HepG2 (cell line): ENCODE data around the gene COL4A3. TPM values are rescaled to one million over a fixed set of nuclear protein-coding genes. Genes with fewer than 3 reads are reported as not detected.

Experiments used
- CHCHD3 ChIP-seq: sonication (generic); formaldehyde crosslinking; IDR thresholded peaks from 2 replicates; pipeline ENCODE4 v1.8.0; 2022; ENCODE audit warnings: mild to moderate bottlenecking, missing genetic modification reagents, moderate library complexity
- HDAC1 ChIP-seq: sonication (generic); formaldehyde crosslinking; IDR thresholded peaks from 2 replicates; pipeline ENCODE4 v1.5.1; 2020; ENCODE audit warnings: mild to moderate bottlenecking, missing genetic modification reagents
- KLF15 ChIP-seq: sonication (generic); formaldehyde crosslinking; IDR thresholded peaks from 2 replicates; pipeline ENCODE4 v1.8.1; 2023; ENCODE audit warnings: borderline replicate concordance, mild to moderate bottlenecking, inconsistent platforms, missing genetic modification reagents, mixed read lengths
- NKX3-1 ChIP-seq: sonication (generic); formaldehyde crosslinking; IDR thresholded peaks from 2 replicates; pipeline ENCODE4 v1.5.0; 2020; ENCODE audit warnings: missing genetic modification reagents
- SALL1 ChIP-seq: sonication (generic); formaldehyde crosslinking; IDR thresholded peaks from 2 replicates; pipeline ENCODE4 v1.8.0; 2022; ENCODE audit warnings: mild to moderate bottlenecking, missing genetic modification reagents
- SMAD9 ChIP-seq: sonication (generic); formaldehyde crosslinking; IDR thresholded peaks from 2 replicates; pipeline ENCODE4 v1.5.1; 2020; ENCODE audit warnings: mild to moderate bottlenecking, missing genetic modification reagents
- TBX3 ChIP-seq: fragments of 450-650 bp; IDR thresholded peaks from 2 replicates; pipeline ENCODE4 v1.6.1; 2017; ENCODE audit warnings: antibody characterized with exemption, mild to moderate bottlenecking, inconsistent platforms, borderline replicate concordance
- ZBTB21 ChIP-seq: sonication (generic); formaldehyde crosslinking; IDR thresholded peaks from 2 replicates; pipeline ENCODE4 v1.4.0; 2020; ENCODE audit warnings: missing genetic modification reagents
- ZMAT3 ChIP-seq: sonication (generic); formaldehyde crosslinking; conservative IDR thresholded peaks from 2 replicates; pipeline ENCODE4 v1.7.0; 2021; ENCODE audit warnings: missing genetic modification reagents
- ZNF326 ChIP-seq: sonication (generic); formaldehyde crosslinking; IDR thresholded peaks from 2 replicates; pipeline ENCODE4 v1.4.0; 2020; ENCODE audit warnings: missing genetic modification reagents, borderline replicate concordance
- ZNF484 ChIP-seq: sonication (generic); formaldehyde crosslinking; IDR thresholded peaks from 2 replicates; pipeline ENCODE4 v1.5.1; 2020; ENCODE audit warnings: mild to moderate bottlenecking, low read depth, missing genetic modification reagents, borderline replicate concordance
- ZNF670 ChIP-seq: sonication (generic); formaldehyde crosslinking; IDR thresholded peaks from 2 replicates; pipeline ENCODE4 v1.8.0; 2022; ENCODE audit warnings: mild to moderate bottlenecking, missing genetic modification reagents, borderline replicate concordance
- ZNF737 ChIP-seq: sonication (generic); formaldehyde crosslinking; IDR thresholded peaks from 2 replicates; pipeline ENCODE4 v1.5.0; 2020; ENCODE audit warnings: missing genetic modification reagents, mild to moderate bottlenecking, borderline replicate concordance
- ZNF850 ChIP-seq: sonication (generic); formaldehyde crosslinking; conservative IDR thresholded peaks from 2 replicates; pipeline ENCODE4 v1.9.0; 2021; ENCODE audit warnings: mild to moderate bottlenecking, missing genetic modification reagents
- polyA plus RNA-seq, 8 experiments: library from polyadenylated mRNA; depleted of rRNA in 3 of 8; stranded (reverse) in 7 of 8; unstranded in 1 of 8; fragments of >200 nt; fragmentation: Illumina TruSeq in 4 of 8; extraction: Trizol in 4 of 8; gene quantifications; 2 replicates each; pipeline versions ENCODE4 v1.2.1 to v1.2.3, GENCODE V29; 2011 to 2016; ENCODE audit warnings: low read depth in 4 of 8, missing spikeins in 1 of 8, mixed read lengths in 1 of 8; ENCODE audit not compliant: insufficient read depth in 1 of 8
- total RNA-seq, 5 experiments: library from RNA; depleted of rRNA; stranded (reverse); fragments of >200 nt; fragmentation: Illumina TruSeq; extraction: Trizol; gene quantifications; 2 replicates each; pipeline ENCODE4 v1.2.3, GENCODE V29; 2016; ENCODE audit warnings: low read depth in 1 of 5
- TF ChIP-seq, protein P1 (sequence below): IDR thresholded peaks from 2 replicates; pipeline ENCODE4 v1.6.1; 2016; ENCODE audit warnings: low read depth, missing genetic modification reagents, missing compliant biosample characterization
- TF ChIP-seq, protein P2 (sequence below): sonication (generic); formaldehyde crosslinking; IDR thresholded peaks from 2 replicates; pipeline ENCODE4 v1.8.1; 2023; ENCODE audit warnings: mild to moderate bottlenecking, inconsistent platforms, moderate library complexity, missing genetic modification reagents, borderline replicate concordance
- TF ChIP-seq, protein P3 (sequence below): sonication (generic); formaldehyde crosslinking; IDR thresholded peaks from 2 replicates; pipeline ENCODE4 v1.4.0; 2020; ENCODE audit warnings: missing genetic modification reagents

The COL4A3 gene
- total and polyA plus RNA-seq, 2 of the 13 experiments (the other 11 are each of a cell fraction or from before 2014, with no cell fraction given) = 0.02 TPM; not detected in 1

DNA sequence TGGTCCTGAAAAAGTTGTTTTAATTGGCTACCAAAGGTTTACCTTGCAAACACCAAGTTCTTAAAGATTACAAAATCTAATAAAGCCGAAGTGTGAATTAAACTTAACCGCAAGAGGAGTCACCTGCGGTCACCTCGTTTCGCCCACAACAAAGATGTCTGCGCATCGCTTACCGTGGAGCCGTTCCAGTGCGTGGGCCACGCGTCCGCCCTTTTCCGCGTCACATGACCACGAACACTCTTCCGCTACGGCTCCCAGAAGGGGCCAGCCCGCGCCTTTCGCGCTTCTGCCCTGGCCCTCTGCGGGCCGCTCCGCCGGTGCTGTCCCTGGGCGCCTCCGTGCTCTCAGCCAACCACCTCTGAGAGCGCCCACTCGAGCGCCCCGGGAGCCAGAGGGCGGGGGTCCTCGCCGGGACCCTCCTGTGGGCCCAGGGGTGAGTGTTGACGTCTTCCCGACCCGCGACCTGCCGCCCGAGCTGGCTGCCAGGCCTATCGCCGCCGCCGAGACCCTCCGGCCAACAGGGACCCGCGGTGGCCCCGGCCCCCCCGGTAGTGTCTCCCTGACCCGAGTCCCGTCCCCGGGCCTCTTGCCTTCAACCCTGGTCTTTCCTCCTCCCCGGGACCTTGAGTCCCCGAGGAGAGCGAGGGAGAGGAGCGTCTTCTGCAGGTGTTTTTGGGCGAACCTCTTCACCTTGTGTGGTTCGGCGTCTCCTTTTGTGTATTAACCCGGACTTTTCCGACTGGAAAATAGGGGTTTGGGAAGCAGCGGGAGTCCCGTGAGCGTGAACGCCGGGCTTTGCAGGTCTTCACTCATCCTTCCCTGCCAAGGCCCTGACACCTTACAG is 160.8 kb downstream of the COL4A3 start, which contains the start of gene MFF (continued):
- TF ChIP-seq ZNF850 = no peak
- peak; percentile 98 for TF ChIP-seq NKX3-1 (CRISPR knock-in tag)
- TF ChIP-seq, protein P1, sequence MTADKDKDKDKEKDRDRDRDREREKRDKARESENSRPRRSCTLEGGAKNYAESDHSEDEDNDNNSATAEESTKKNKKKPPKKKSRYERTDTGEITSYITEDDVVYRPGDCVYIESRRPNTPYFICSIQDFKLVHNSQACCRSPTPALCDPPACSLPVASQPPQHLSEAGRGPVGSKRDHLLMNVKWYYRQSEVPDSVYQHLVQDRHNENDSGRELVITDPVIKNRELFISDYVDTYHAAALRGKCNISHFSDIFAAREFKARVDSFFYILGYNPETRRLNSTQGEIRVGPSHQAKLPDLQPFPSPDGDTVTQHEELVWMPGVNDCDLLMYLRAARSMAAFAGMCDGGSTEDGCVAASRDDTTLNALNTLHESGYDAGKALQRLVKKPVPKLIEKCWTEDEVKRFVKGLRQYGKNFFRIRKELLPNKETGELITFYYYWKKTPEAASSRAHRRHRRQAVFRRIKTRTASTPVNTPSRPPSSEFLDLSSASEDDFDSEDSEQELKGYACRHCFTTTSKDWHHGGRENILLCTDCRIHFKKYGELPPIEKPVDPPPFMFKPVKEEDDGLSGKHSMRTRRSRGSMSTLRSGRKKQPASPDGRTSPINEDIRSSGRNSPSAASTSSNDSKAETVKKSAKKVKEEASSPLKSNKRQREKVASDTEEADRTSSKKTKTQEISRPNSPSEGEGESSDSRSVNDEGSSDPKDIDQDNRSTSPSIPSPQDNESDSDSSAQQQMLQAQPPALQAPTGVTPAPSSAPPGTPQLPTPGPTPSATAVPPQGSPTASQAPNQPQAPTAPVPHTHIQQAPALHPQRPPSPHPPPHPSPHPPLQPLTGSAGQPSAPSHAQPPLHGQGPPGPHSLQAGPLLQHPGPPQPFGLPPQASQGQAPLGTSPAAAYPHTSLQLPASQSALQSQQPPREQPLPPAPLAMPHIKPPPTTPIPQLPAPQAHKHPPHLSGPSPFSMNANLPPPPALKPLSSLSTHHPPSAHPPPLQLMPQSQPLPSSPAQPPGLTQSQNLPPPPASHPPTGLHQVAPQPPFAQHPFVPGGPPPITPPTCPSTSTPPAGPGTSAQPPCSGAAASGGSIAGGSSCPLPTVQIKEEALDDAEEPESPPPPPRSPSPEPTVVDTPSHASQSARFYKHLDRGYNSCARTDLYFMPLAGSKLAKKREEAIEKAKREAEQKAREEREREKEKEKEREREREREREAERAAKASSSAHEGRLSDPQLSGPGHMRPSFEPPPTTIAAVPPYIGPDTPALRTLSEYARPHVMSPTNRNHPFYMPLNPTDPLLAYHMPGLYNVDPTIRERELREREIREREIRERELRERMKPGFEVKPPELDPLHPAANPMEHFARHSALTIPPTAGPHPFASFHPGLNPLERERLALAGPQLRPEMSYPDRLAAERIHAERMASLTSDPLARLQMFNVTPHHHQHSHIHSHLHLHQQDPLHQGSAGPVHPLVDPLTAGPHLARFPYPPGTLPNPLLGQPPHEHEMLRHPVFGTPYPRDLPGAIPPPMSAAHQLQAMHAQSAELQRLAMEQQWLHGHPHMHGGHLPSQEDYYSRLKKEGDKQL (CRISPR knock-in tag) = peak; percentile 72
- TF ChIP-seq ZBTB21 (CRISPR knock-in tag) = peak; percentile 37; the same call in 1 of the 2 replicates
- TF ChIP-seq SALL1 (CRISPR knock-in tag) = peak; percentile 98
- TF ChIP-seq, protein P2, sequence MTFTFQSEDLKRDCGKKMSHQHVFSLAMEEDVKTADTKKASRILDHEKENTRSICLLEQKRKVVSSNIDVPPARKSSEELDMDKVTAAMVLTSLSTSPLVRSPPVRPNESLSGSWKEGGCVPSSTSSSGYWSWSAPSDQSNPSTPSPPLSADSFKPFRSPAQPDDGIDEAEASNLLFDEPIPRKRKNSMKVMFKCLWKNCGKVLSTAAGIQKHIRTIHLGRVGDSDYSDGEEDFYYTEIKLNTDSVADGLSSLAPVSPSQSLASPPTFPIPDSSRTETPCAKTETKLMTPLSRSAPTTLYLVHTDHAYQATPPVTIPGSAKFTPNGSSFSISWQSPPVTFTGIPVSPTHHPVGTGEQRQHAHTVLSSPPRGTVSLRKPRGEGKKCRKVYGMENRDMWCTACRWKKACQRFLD (CRISPR knock-in tag) = peak; percentile 92
- TF ChIP-seq CHCHD3 (CRISPR knock-in tag) = peak; percentile 94
- TF ChIP-seq ZNF737 (CRISPR knock-in tag) = no peak
- TF ChIP-seq ZMAT3 (CRISPR knock-in tag) = peak; percentile 98
- peak; percentile 73; the same call in 1 of the 2 replicates for TF ChIP-seq SMAD9 (CRISPR knock-in tag)
- TF ChIP-seq, protein P3, sequence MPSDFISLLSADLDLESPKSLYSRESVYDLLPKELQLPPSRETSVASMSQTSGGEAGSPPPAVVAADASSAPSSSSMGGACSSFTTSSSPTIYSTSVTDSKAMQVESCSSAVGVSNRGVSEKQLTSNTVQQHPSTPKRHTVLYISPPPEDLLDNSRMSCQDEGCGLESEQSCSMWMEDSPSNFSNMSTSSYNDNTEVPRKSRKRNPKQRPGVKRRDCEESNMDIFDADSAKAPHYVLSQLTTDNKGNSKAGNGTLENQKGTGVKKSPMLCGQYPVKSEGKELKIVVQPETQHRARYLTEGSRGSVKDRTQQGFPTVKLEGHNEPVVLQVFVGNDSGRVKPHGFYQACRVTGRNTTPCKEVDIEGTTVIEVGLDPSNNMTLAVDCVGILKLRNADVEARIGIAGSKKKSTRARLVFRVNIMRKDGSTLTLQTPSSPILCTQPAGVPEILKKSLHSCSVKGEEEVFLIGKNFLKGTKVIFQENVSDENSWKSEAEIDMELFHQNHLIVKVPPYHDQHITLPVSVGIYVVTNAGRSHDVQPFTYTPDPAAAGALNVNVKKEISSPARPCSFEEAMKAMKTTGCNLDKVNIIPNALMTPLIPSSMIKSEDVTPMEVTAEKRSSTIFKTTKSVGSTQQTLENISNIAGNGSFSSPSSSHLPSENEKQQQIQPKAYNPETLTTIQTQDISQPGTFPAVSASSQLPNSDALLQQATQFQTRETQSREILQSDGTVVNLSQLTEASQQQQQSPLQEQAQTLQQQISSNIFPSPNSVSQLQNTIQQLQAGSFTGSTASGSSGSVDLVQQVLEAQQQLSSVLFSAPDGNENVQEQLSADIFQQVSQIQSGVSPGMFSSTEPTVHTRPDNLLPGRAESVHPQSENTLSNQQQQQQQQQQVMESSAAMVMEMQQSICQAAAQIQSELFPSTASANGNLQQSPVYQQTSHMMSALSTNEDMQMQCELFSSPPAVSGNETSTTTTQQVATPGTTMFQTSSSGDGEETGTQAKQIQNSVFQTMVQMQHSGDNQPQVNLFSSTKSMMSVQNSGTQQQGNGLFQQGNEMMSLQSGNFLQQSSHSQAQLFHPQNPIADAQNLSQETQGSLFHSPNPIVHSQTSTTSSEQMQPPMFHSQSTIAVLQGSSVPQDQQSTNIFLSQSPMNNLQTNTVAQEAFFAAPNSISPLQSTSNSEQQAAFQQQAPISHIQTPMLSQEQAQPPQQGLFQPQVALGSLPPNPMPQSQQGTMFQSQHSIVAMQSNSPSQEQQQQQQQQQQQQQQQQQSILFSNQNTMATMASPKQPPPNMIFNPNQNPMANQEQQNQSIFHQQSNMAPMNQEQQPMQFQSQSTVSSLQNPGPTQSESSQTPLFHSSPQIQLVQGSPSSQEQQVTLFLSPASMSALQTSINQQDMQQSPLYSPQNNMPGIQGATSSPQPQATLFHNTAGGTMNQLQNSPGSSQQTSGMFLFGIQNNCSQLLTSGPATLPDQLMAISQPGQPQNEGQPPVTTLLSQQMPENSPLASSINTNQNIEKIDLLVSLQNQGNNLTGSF = peak; percentile 98
- TF ChIP-seq TBX3 = peak; percentile 86
- peak; percentile 95 for TF ChIP-seq HDAC1 (CRISPR knock-in tag)
- no peak for TF ChIP-seq ZNF326 (CRISPR knock-in tag)
- TF ChIP-seq KLF15 (CRISPR knock-in tag) = peak; percentile 78
- TF ChIP-seq ZNF484 (CRISPR knock-in tag) = peak; percentile 82; the same call in 1 of the 2 replicates
- peak; percentile 89; the same call in 1 of the 2 replicates for TF ChIP-seq ZNF670 (CRISPR knock-in tag)
